Measurements from ENCODE around the gene RFX7. TPM values are rescaled to one million over a fixed set of nuclear protein-coding genes. Genes with fewer than 3 reads are reported as not detected.

RFX7 gene
- total and polyA plus RNA-seq, 2 of the 8 experiments (the other 6 are each of a cell fraction or from before 2014, with no cell fraction given) = 10.4 to 40.9 TPM

DNA sequence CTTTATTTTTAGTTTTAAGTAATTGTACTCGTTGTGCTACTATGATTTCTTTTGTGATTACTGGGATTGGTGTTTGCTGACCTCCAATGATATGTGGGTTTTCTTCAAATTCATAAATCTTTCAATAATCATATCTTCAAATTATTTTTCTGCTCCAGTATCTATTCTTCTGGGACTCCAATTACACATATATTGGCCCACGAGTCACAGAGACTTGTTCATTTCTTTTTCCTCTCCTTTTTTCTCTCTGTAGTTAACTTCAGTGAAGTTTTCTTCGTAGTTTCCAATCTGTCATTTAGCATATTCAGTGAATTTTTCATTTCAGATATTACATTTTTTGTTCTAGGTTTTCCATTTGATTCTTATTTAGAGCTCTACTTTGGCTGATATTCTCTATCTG is 21.4 kb downstream of the RFX7 start (continued):
- TF ChIP-seq RAD21 (IDR thresholded peaks at IDR 0.05 in 1 of 2, conservative IDR thresholded peaks at IDR 0.05 in 1 of 2; ENCODE audit: low read depth in 2 of 2, low read length in 2 of 2) = no peak
- TF ChIP-seq, protein P1, sequence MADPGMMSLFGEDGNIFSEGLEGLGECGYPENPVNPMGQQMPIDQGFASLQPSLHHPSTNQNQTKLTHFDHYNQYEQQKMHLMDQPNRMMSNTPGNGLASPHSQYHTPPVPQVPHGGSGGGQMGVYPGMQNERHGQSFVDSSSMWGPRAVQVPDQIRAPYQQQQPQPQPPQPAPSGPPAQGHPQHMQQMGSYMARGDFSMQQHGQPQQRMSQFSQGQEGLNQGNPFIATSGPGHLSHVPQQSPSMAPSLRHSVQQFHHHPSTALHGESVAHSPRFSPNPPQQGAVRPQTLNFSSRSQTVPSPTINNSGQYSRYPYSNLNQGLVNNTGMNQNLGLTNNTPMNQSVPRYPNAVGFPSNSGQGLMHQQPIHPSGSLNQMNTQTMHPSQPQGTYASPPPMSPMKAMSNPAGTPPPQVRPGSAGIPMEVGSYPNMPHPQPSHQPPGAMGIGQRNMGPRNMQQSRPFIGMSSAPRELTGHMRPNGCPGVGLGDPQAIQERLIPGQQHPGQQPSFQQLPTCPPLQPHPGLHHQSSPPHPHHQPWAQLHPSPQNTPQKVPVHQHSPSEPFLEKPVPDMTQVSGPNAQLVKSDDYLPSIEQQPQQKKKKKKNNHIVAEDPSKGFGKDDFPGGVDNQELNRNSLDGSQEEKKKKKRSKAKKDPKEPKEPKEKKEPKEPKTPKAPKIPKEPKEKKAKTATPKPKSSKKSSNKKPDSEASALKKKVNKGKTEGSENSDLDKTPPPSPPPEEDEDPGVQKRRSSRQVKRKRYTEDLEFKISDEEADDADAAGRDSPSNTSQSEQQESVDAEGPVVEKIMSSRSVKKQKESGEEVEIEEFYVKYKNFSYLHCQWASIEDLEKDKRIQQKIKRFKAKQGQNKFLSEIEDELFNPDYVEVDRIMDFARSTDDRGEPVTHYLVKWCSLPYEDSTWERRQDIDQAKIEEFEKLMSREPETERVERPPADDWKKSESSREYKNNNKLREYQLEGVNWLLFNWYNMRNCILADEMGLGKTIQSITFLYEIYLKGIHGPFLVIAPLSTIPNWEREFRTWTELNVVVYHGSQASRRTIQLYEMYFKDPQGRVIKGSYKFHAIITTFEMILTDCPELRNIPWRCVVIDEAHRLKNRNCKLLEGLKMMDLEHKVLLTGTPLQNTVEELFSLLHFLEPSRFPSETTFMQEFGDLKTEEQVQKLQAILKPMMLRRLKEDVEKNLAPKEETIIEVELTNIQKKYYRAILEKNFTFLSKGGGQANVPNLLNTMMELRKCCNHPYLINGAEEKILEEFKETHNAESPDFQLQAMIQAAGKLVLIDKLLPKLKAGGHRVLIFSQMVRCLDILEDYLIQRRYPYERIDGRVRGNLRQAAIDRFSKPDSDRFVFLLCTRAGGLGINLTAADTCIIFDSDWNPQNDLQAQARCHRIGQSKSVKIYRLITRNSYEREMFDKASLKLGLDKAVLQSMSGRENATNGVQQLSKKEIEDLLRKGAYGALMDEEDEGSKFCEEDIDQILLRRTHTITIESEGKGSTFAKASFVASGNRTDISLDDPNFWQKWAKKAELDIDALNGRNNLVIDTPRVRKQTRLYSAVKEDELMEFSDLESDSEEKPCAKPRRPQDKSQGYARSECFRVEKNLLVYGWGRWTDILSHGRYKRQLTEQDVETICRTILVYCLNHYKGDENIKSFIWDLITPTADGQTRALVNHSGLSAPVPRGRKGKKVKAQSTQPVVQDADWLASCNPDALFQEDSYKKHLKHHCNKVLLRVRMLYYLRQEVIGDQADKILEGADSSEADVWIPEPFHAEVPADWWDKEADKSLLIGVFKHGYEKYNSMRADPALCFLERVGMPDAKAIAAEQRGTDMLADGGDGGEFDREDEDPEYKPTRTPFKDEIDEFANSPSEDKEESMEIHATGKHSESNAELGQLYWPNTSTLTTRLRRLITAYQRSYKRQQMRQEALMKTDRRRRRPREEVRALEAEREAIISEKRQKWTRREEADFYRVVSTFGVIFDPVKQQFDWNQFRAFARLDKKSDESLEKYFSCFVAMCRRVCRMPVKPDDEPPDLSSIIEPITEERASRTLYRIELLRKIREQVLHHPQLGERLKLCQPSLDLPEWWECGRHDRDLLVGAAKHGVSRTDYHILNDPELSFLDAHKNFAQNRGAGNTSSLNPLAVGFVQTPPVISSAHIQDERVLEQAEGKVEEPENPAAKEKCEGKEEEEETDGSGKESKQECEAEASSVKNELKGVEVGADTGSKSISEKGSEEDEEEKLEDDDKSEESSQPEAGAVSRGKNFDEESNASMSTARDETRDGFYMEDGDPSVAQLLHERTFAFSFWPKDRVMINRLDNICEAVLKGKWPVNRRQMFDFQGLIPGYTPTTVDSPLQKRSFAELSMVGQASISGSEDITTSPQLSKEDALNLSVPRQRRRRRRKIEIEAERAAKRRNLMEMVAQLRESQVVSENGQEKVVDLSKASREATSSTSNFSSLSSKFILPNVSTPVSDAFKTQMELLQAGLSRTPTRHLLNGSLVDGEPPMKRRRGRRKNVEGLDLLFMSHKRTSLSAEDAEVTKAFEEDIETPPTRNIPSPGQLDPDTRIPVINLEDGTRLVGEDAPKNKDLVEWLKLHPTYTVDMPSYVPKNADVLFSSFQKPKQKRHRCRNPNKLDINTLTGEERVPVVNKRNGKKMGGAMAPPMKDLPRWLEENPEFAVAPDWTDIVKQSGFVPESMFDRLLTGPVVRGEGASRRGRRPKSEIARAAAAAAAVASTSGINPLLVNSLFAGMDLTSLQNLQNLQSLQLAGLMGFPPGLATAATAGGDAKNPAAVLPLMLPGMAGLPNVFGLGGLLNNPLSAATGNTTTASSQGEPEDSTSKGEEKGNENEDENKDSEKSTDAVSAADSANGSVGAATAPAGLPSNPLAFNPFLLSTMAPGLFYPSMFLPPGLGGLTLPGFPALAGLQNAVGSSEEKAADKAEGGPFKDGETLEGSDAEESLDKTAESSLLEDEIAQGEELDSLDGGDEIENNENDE (IDR thresholded peaks at IDR 0.05; ENCODE audit: insufficient replicate concordance, low read length) = no peak
- no peak for TF ChIP-seq NRF1 (IDR thresholded peaks at IDR 0.05; ENCODE audit: low read depth, low read length)

All from H1 (cell line).